Ishikawa (cell line): Measurements from ENCODE around the gene DMAC1.
A peak's percentile ranks its signal among the peaks of the same experiment; 100 is the strongest.

ENCODE experiments used
- CEBPB ChIP-seq: IDR thresholded peaks from 2 replicates; pipeline ENCODE4 v1.6.1; 2012
- CREB1 ChIP-seq: IDR thresholded peaks from 2 replicates; pipeline ENCODE4 v1.6.1; 2012; ENCODE audit warnings: low read depth
- EGR1 ChIP-seq: IDR thresholded peaks from 2 replicates; pipeline ENCODE4 v1.6.1; 2012
- EP300 ChIP-seq: IDR thresholded peaks from 2 replicates; pipeline ENCODE4 v1.6.1; 2012; ENCODE audit warnings: borderline replicate concordance
- FOXM1 ChIP-seq: IDR thresholded peaks from 2 replicates; pipeline ENCODE4 v1.6.1; 2012; ENCODE audit warnings: low read depth, borderline replicate concordance
- NFIC ChIP-seq: IDR thresholded peaks from 2 replicates; pipeline ENCODE4 v1.6.1; 2012
- RAD21 ChIP-seq: IDR thresholded peaks from 2 replicates; pipeline ENCODE4 v1.6.1; 2012; ENCODE audit warnings: low read depth
- REST ChIP-seq: IDR thresholded peaks from 2 replicates; pipeline ENCODE4 v1.6.1; 2012; ENCODE audit warnings: low read depth, mild to moderate bottlenecking
- TAF1 ChIP-seq: IDR thresholded peaks from 2 replicates; pipeline ENCODE4 v1.6.1; 2012; ENCODE audit warnings: low read depth, mild to moderate bottlenecking
- TCF12 ChIP-seq: IDR thresholded peaks from 2 replicates; pipeline ENCODE4 v1.6.1; 2012; ENCODE audit warnings: low read depth
- TEAD4 ChIP-seq: IDR thresholded peaks from 2 replicates; pipeline ENCODE4 v1.6.1; 2012
- YY1 ChIP-seq: IDR thresholded peaks from 2 replicates; pipeline ENCODE4 v1.6.1; 2012; ENCODE audit warnings: low read depth
- ZBTB7A ChIP-seq: IDR thresholded peaks from 2 replicates; pipeline ENCODE4 v1.6.1; 2012; ENCODE audit warnings: low read depth
- TF ChIP-seq, protein P1 (sequence below): IDR thresholded peaks from 2 replicates; pipeline ENCODE4 v1.6.1; 2012
- TF ChIP-seq, protein P2 (sequence below): IDR thresholded peaks from 2 replicates; pipeline ENCODE4 v1.6.1; 2012

DMAC1 gene

DNA sequence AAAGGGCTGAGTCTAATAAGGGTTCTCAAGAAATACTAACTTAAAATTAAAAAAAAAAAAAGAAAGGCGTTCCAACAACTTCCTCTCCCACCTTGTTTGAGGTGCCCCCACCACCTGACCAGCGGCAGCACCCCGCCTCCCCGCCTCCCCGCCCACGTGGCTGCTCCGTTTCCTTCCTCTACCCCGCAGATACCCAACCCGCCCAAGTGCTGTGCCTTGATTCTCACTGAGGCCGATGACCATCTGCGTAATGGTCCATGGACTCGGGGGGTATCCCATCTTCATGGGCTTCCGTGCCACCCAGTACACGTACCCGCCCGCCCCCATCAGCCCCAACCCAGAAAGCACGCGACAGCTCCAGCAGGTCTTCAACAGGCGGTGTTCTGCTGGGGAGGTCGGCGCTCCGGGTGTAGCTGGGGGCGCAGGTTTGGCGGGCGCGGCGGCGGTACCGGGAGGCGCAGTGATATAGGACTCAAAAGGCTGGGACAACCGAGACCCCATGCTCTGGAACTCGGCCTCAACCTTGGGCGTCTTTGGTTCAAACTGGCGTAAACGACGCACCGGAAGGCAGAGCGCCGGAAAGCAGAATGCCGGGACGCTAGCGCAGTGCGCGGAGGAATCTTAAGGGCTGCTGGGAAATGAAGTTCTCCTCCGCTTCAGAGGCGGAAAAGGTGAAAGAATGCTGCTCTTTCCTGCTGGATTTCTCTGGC is at the start of gene DMAC1:
TSS of gene DMAC1 (minus strand) at position 545 of the 710 bp plus-strand sequence. CDS start at position 501, 44 bp downstream.
- TF ChIP-seq RAD21 (no peak), EP300 (no peak), ZBTB7A (no peak), CEBPB (no peak), REST (no peak), NFIC (no peak), CREB1 (0 out of 2 replicates have a peak, but pooled peaks have one; percentile 25), YY1 (peak; percentile 51), TCF12 (peak; percentile 48; the same call in 1 of the 2 replicates), TEAD4 (peak; percentile 64), EGR1 (peak; percentile 63), FOXM1 (peak; percentile 46; the same call in 1 of the 2 replicates), TAF1 (peak; percentile 56)
- TF ChIP-seq, protein P1, sequence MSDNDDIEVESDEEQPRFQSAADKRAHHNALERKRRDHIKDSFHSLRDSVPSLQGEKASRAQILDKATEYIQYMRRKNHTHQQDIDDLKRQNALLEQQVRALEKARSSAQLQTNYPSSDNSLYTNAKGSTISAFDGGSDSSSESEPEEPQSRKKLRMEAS, result peak; percentile 79
- TF ChIP-seq, protein P2, sequence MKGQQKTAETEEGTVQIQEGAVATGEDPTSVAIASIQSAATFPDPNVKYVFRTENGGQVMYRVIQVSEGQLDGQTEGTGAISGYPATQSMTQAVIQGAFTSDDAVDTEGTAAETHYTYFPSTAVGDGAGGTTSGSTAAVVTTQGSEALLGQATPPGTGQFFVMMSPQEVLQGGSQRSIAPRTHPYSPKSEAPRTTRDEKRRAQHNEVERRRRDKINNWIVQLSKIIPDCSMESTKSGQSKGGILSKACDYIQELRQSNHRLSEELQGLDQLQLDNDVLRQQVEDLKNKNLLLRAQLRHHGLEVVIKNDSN, result peak; percentile 81

DNA sequence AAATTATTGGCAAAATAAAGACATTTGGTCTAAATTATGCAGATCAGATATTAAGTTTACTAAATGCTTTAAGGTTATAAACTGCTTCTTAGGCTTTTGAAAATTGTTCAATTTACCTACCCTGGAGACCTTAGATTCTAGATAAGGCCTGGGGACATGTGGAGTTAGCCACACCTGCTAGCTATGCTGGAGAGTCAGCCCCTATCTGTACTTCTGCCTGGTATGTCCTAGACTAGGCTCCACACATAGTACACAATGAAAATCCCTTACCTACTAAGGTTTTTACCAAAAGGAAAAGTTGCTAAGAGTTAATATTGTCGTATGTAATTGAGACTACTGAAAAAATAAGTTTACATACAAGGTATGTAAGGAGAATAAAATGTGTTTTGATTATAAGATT is 49.8 kb upstream of the DMAC1 start:
- no peak for TF ChIP-seq NFIC

GRCh38 chr9:7848498-7848897 is 48.9 kb upstream of the DMAC1 start:
- TF ChIP-seq, protein P1, result no peak
- TF ChIP-seq YY1 (no peak), REST (no peak), TCF12 (no peak), NFIC (no peak), FOXM1 (no peak)

DNA sequence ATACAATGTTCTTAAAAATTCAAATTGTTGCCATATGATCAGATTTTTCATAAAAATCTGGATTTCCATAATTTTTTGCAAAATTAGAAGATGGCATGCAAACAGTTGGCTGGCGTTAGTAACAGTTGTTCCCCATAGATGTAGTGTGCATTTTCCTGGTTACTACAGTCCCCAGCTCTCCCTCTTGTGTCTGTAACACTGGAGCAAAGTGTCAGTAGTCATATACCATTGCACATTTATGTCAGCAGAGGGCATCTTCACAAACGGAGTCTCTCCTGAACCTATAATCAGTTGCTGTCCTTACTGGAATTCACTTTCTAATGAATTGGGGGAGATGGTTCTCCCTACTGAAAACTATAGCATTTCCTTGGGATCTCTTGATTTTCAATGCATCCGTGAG is 44.7 kb upstream of the DMAC1 start:
- TF ChIP-seq TEAD4 (no peak), TAF1 (no peak), REST (no peak), CREB1 (no peak), TCF12 (no peak)

- no peak for TF ChIP-seq YY1
- TF ChIP-seq ZBTB7A, result no peak
- TF ChIP-seq RAD21, result no peak
- TF ChIP-seq TCF12, result no peak
- TF ChIP-seq, protein P1, result no peak
- TF ChIP-seq CREB1, result no peak
- no peak for TF ChIP-seq CEBPB
- no peak for TF ChIP-seq TEAD4
These were observed 42.3 kb upstream of the DMAC1 start for GRCh38 chr9:7841831-7842230.
